H9 (cell line): Measurements from ENCODE around the gene URB1. TPM values are rescaled to one million over a fixed set of nuclear protein-coding genes. Genes with fewer than 3 reads are reported as not detected.

Experiments used
- DNase-seq: peaks from one replicate; pipeline ENCODE4 v3.0.0-alpha.2; 2017
- H2AFZ ChIP-seq: one replicate; pipeline ENCODE4 v1.6.1; 2013; ENCODE audit warnings: mild to moderate bottlenecking, low read length, control low read depth, moderate library complexity
- H2AK5ac ChIP-seq: 2 replicates; pipeline ENCODE4 v1.6.1; 2013; ENCODE audit warnings: low read length, control low read depth, mixed read lengths; ENCODE audit not compliant: insufficient read length
- H2BK120ac ChIP-seq: one replicate; pipeline ENCODE4 v1.6.1; 2013; ENCODE audit warnings: low read depth, mild to moderate bottlenecking, low read length, control low read depth, inconsistent platforms; ENCODE audit not compliant: poor library complexity, severe bottlenecking
- H2BK12ac ChIP-seq: 2 replicates; pipeline ENCODE4 v1.6.1; 2013; ENCODE audit warnings: low read length, control low read depth, mixed read lengths, low read depth; ENCODE audit not compliant: insufficient read length
- H2BK15ac ChIP-seq: 2 replicates; pipeline ENCODE4 v1.6.1; 2013; ENCODE audit warnings: low read depth, low read length, control low read depth
- H2BK20ac ChIP-seq: one replicate; pipeline ENCODE4 v1.6.1; 2013; ENCODE audit warnings: low read depth, mild to moderate bottlenecking, low read length, control low read depth, inconsistent platforms; ENCODE audit not compliant: poor library complexity, severe bottlenecking
- H2BK5ac ChIP-seq: 2 replicates; pipeline ENCODE4 v1.6.1; 2013; ENCODE audit warnings: low read length, control low read depth, mixed read lengths; ENCODE audit not compliant: insufficient read length
- H3K14ac ChIP-seq: 2 replicates; pipeline ENCODE4 v1.6.1; 2013; ENCODE audit warnings: low read length, control low read depth; ENCODE audit not compliant: insufficient read depth
- H3K18ac ChIP-seq: 2 replicates; pipeline ENCODE4 v1.6.1; 2013; ENCODE audit warnings: low read depth, mild to moderate bottlenecking, mixed read lengths, low read length, control low read depth; ENCODE audit not compliant: insufficient read length
- H3K23ac ChIP-seq: 2 replicates; pipeline ENCODE4 v1.6.1; 2013; ENCODE audit warnings: low read length, control low read depth, mixed read lengths, low read depth; ENCODE audit not compliant: insufficient read length
- H3K23me2 ChIP-seq: 2 replicates; pipeline ENCODE4 v1.6.1; 2013; ENCODE audit warnings: low read depth, mild to moderate bottlenecking, mixed read lengths, low read length, control low read depth; ENCODE audit not compliant: insufficient read length, poor library complexity, severe bottlenecking
- H3K27ac ChIP-seq: 2 replicates; pipeline ENCODE4 v1.5.1; 2013; ENCODE audit warnings: low read length, control low read depth, mixed read lengths, low read depth; ENCODE audit not compliant: insufficient read length
- H3K27me3 ChIP-seq: 2 replicates; pipeline ENCODE4 v1.6.1; 2013; ENCODE audit warnings: low read length, control low read depth, inconsistent platforms; ENCODE audit not compliant: insufficient read depth
- H3K4ac ChIP-seq: 2 replicates; pipeline ENCODE4 v1.6.1; 2013; ENCODE audit warnings: low read depth, mild to moderate bottlenecking, control low read depth, inconsistent platforms, low read length, moderate library complexity
- H3K4me1 ChIP-seq: 2 replicates; pipeline ENCODE4 v1.6.1; 2013; ENCODE audit warnings: low read length, control low read depth, inconsistent platforms; ENCODE audit not compliant: insufficient read depth
- H3K4me2 ChIP-seq: 2 replicates; pipeline ENCODE4 v1.6.1; 2013; ENCODE audit warnings: low read length, control low read depth, mixed read lengths; ENCODE audit not compliant: insufficient read length, insufficient read depth
- H3K56ac ChIP-seq: 2 replicates; pipeline ENCODE4 v1.6.1; 2013; ENCODE audit warnings: low read depth, mild to moderate bottlenecking, mixed read lengths, low read length, control low read depth; ENCODE audit not compliant: insufficient read length
- H3K79me1 ChIP-seq: 2 replicates; pipeline ENCODE4 v1.6.1; 2013; ENCODE audit warnings: low read depth, mild to moderate bottlenecking, moderate library complexity, low read length, control low read depth, inconsistent platforms; ENCODE audit not compliant: insufficient read depth, poor library complexity, severe bottlenecking
- H3K79me2 ChIP-seq: 2 replicates; pipeline ENCODE4 v1.6.1; 2013; ENCODE audit warnings: low read length, control low read depth, inconsistent platforms; ENCODE audit not compliant: insufficient read depth
- H3K9ac ChIP-seq: 2 replicates; pipeline ENCODE4 v1.6.1; 2013; ENCODE audit warnings: low read length, control low read depth, mixed read lengths; ENCODE audit not compliant: insufficient read length; ENCODE audit errors: extremely low read depth
- H3K9me3 ChIP-seq: one replicate; pipeline ENCODE4 v1.6.1; 2013; ENCODE audit warnings: low read depth, low read length, inconsistent platforms; ENCODE audit not compliant: control insufficient read depth
- H3T11ph ChIP-seq: one replicate; pipeline ENCODE4 v1.6.1; 2013; ENCODE audit warnings: mild to moderate bottlenecking, low read length, control low read depth, inconsistent platforms
- H4K20me1 ChIP-seq: one replicate; pipeline ENCODE4 v1.6.1; 2013; ENCODE audit not compliant: control insufficient read depth, insufficient read length, insufficient read depth
- H4K5ac ChIP-seq: 2 replicates; pipeline ENCODE4 v1.6.1; 2013; ENCODE audit warnings: low read depth, mild to moderate bottlenecking, mixed read lengths, low read length, control low read depth; ENCODE audit not compliant: insufficient read length
- H4K8ac ChIP-seq: replicated peaks from 2 replicates; pipeline ENCODE4 v1.6.1; 2013; ENCODE audit warnings: low read length, control low read depth, mixed read lengths, low read depth; ENCODE audit not compliant: insufficient read length
- H4K91ac ChIP-seq: 2 replicates; pipeline ENCODE4 v1.6.1; 2013; ENCODE audit warnings: low read depth, mild to moderate bottlenecking, moderate library complexity, mixed read lengths, low read length, control low read depth; ENCODE audit not compliant: insufficient read length
- H3K27ac Mint-ChIP-seq, 3 experiments: 2 replicates in 2 of 3; 3 replicates in 1 of 3; pipeline ENCODE4 v1.8.0; 2020 to 2021; ENCODE audit warnings: mixed read lengths in 3 of 3, mild to moderate bottlenecking in 1 of 3, moderate library complexity in 1 of 3
- H3K27me3 Mint-ChIP-seq: 2 replicates; pipeline ENCODE4 v1.8.0; 2021; ENCODE audit warnings: low read depth, mild to moderate bottlenecking, moderate library complexity, mixed read lengths
- H3K36me3 Mint-ChIP-seq, 3 experiments: 2 replicates in 2 of 3; 3 replicates in 1 of 3; pipeline ENCODE4 v1.8.0; 2020 to 2021; ENCODE audit warnings: low read depth in 3 of 3, mixed read lengths in 3 of 3; ENCODE audit not compliant: insufficient read depth in 1 of 3
- H3K4me1 Mint-ChIP-seq, 2 experiments: 2 replicates each; pipeline ENCODE4 v1.8.0; 2020; ENCODE audit warnings: mixed read lengths in 2 of 2
- H3K4me3 Mint-ChIP-seq, 2 experiments: 2 replicates in 1 of 2; 3 replicates in 1 of 2; pipeline ENCODE4 v1.8.0; 2020 to 2021; ENCODE audit warnings: mild to moderate bottlenecking in 2 of 2, mixed read lengths in 2 of 2, moderate library complexity in 1 of 2
- H3K9me3 Mint-ChIP-seq, 2 experiments: 2 replicates in 1 of 2; 3 replicates in 1 of 2; pipeline ENCODE4 v1.8.0; 2020; ENCODE audit warnings: mild to moderate bottlenecking in 2 of 2, mixed read lengths in 2 of 2, moderate library complexity in 1 of 2
- WGBS: extraction: QIAGEN DNeasy Blood & Tissue Kit; methylation state at CpG from one replicate; pipeline ENCODE4 v1.1.7; 2013; ENCODE audit warnings: missing lambda C conversion rate, low lambda C conversion rate, mixed read lengths; ENCODE audit not compliant: insufficient read length; ENCODE audit errors: extremely low coverage; 5-methylcytosine and 5-hydroxymethylcytosine counted together
- total RNA-seq: library from RNA; stranded (reverse); gene quantifications from 2 replicates; pipeline ENCODE4 v1.2.1, GENCODE V29; 2021
- TF ChIP-seq, protein P1 (sequence below): fragments of 200-600 bp; sonication (generic); conservative IDR thresholded peaks from 3 replicates; pipeline ENCODE4 v1.8.0; 2021; ENCODE audit warnings: antibody characterized with exemption, mild to moderate bottlenecking

URB1 gene
- total RNA-seq, 1 experiment from 2014 or later, result 23.5 TPM

DNA sequence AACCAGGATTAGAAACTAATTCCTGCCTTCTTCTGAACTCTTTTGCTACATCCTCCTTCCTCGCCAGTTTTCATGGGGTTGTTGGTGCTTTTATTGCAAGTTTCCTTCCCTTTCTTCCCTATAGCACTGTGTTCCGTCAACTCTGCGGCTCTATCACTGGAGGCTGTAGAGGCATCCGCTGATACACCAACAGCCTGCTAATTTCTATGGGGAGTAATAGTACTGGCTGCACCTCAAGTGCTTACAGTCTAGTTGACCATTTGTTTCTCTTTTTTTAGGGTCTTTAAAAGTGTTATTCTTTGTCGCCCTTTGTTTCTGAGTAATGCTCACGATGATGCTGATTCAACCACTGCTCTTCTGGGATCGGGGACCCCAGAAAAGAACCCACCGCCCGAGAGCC, 114.7 kb downstream of the URB1 start:
- H4K20me1 ChIP-seq, result no peaks in the 10 kb centered on the region
- H2BK15ac ChIP-seq, result no peak overlapping the region
- H3K56ac ChIP-seq, result no peak overlapping the region
- Mint-ChIP-seq H3K4me3 (peak overlapping the region; percentile 99 to 100), H3K27me3 (no peaks in the 10 kb centered on the region; the same call in 1 of the 2 replicates), H3K4me1 (peaks cover 12 to 18% of the 10 kb centered on the region in 2 experiments; a peak in 3 of 4 replicates), H3K9me3 (no peaks in the 10 kb centered on the region), H3K36me3 (peaks cover 5 to 23% (median 19%) of the 10 kb centered on the region in 3 experiments; a peak in 6 of 7 replicates), H3K27ac (peak overlapping the region in 2 of 3 experiments; percentile 64 to 94; a peak in 5 of 7 replicates)
- H4K91ac ChIP-seq, result no peak overlapping the region
- peak overlapping the region; percentile 92 for H3K4me2 ChIP-seq
- TF ChIP-seq, protein P1, sequence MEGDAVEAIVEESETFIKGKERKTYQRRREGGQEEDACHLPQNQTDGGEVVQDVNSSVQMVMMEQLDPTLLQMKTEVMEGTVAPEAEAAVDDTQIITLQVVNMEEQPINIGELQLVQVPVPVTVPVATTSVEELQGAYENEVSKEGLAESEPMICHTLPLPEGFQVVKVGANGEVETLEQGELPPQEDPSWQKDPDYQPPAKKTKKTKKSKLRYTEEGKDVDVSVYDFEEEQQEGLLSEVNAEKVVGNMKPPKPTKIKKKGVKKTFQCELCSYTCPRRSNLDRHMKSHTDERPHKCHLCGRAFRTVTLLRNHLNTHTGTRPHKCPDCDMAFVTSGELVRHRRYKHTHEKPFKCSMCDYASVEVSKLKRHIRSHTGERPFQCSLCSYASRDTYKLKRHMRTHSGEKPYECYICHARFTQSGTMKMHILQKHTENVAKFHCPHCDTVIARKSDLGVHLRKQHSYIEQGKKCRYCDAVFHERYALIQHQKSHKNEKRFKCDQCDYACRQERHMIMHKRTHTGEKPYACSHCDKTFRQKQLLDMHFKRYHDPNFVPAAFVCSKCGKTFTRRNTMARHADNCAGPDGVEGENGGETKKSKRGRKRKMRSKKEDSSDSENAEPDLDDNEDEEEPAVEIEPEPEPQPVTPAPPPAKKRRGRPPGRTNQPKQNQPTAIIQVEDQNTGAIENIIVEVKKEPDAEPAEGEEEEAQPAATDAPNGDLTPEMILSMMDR, result no peak
- no peak overlapping the region for H3K4ac ChIP-seq
- no peak overlapping the region for H2BK5ac ChIP-seq
- no CpG with 5 or more reads among the region's 9 CpGs for WGBS
- H3K79me1 ChIP-seq, result no peaks in the 10 kb centered on the region
- no peak overlapping the region for H2AFZ ChIP-seq
- peak overlapping the region; percentile 44 for H3K9ac ChIP-seq
- 0 out of 2 replicates have a peak overlapping the region, but pooled peaks have one; percentile 6 for H3K14ac ChIP-seq
- peaks cover 10% of the 10 kb centered on the region for H3K23me2 ChIP-seq
- H2BK20ac ChIP-seq, result no peak overlapping the region
- no peak for DNase-seq
- H3K27ac ChIP-seq, result no peak overlapping the region
- H3T11ph ChIP-seq, result no peak overlapping the region
- H2AK5ac ChIP-seq, result no peak overlapping the region
- H2BK12ac ChIP-seq, result no peak overlapping the region
- H3K27me3 ChIP-seq, result no peaks in the 10 kb centered on the region
- H3K23ac ChIP-seq, result no peak overlapping the region
- H3K4me1 ChIP-seq, result no peaks in the 10 kb centered on the region
- no peak overlapping the region for H4K5ac ChIP-seq
- no peak overlapping the region for H4K8ac ChIP-seq
- H3K9me3 ChIP-seq, result no peaks in the 10 kb centered on the region
- peaks cover 2% of the 10 kb centered on the region; the same call in 1 of the 2 replicates for H3K79me2 ChIP-seq
- no peak overlapping the region for H2BK120ac ChIP-seq
- H3K18ac ChIP-seq, result no peak overlapping the region
